ENCODE results near the gene INPP5E. TPM values are rescaled to one million over a fixed set of nuclear protein-coding genes. Genes with fewer than 3 reads are reported as not detected.
A peak's percentile ranks its signal among the peaks of the same experiment; 100 is the strongest.

INPP5E gene, protein sequence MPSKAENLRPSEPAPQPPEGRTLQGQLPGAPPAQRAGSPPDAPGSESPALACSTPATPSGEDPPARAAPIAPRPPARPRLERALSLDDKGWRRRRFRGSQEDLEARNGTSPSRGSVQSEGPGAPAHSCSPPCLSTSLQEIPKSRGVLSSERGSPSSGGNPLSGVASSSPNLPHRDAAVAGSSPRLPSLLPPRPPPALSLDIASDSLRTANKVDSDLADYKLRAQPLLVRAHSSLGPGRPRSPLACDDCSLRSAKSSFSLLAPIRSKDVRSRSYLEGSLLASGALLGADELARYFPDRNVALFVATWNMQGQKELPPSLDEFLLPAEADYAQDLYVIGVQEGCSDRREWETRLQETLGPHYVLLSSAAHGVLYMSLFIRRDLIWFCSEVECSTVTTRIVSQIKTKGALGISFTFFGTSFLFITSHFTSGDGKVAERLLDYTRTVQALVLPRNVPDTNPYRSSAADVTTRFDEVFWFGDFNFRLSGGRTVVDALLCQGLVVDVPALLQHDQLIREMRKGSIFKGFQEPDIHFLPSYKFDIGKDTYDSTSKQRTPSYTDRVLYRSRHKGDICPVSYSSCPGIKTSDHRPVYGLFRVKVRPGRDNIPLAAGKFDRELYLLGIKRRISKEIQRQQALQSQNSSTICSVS
- 16.0 and 16.7 TPM in 2 replicates for total RNA-seq
- long read RNA-seq, partial matches to known transcripts, result 3 of 4 reads
- long read RNA-seq, other reads (novel, unspliced or antisense), result 0 of 4 reads

DNA sequence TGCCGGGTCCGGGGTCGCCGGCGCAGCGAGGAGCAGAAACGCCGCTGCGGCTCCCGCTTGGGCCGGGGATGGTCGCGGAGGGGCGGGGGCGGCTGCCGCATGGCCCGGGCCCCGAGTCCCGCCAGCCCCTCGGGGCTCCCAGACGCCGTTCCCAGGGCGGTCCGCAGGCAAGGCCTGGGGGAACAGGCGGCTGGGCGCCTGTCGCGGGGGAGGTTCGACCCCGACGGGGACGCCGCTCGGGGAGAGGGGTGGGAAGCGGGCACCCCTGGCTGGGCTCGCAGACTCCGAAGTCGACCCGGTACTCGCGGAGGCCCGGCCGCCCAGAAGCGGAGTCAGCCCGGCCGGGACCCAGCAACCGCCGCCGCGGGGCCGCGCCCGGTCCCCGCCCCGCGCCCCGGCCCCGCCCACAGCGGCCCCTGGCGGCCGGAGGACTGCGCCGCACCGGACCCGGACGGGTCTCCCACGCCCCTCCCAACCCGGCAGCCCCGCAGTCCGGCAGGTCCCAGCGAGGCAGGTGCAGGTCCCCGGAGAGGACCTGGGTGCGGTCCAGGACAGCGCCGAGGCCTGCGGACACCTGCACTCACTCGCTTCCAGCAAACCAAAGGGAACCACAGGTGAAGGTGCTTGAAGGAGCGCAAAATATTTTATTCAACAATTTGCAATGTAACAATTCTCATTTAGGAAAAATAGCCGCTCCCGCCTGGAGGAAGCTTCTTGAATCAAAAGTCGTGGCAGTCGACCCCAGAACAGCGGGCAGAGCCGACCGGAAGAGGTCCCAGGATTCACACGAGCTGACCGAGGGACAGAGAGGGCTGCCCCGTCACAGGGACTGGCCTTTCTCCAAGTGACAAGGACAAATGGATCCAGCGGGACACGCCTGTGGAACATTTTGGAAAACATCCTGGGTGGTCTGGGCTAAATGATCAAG is at the start of gene INPP5E:
Gene INPP5E (minus strand): TSS at position 365 of the 928 bp plus-strand sequence. CDS start 426 bp downstream, outside the sequence.
- DNase-seq (ENCODE audit: extremely low spot score, unreplicated experiment), result peak; percentile 96

DNA sequence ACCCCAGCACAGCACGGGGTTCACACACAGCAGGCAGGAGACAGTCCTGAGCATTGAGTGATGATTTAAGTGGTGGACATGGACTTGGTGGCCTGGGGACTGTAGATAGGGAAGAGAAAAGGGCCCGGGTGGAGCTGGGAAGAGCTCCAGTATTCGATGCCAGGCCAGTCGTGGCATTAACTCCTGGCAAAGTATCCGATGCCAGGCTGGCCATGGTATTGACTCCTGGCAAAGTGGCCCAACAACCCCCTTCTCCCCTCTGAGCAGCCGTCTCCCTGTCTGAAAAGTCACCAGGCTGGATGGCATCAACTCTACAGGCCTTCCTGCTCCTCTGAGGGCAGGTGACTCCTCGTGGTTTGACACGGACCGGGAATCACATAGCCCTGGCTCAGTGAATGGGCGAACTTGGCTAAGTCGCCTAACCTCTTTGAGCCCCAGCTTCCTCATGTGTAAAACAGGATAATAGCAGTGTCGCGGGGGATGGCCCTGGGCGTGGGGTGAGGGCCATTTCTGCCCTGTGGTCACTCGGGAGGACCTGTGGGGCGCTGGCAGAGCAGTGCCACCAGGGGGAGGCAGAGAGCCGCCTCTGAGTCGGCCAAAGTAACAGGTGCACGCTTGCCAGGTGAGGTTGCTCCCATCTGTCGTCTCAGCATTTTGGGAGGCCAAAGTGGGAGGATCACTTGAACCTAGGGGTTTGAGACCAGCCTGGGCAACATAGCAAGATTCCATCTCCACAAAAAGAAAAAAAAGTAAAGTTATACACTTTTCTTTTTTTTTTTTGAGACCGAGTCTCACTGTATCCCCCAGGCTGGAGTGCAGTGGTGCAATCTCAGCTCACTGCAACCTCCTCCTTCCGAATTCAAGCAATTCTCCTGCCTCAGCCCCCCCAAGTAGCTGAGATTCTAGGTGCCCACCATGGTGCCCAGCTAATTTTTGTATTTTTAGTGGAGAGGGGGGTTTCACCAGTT is 48.9 kb upstream of the INPP5E start:
- H3K27me3 Mint-ChIP-seq (ENCODE audit: unreplicated experiment), result no peaks in the 10 kb centered on the region
- no peak overlapping the region for H3K4me3 Mint-ChIP-seq (ENCODE audit: unreplicated experiment)
- peaks cover 4% of the 10 kb centered on the region for H3K4me1 Mint-ChIP-seq (ENCODE audit: unreplicated experiment)
- no peak for DNase-seq (ENCODE audit: extremely low spot score, unreplicated experiment)
- no peaks in the 10 kb centered on the region for H3K36me3 Mint-ChIP-seq (ENCODE audit: unreplicated experiment)
- no peak overlapping the region for H3K27ac Mint-ChIP-seq (ENCODE audit: unreplicated experiment)
- no peaks in the 10 kb centered on the region for H3K9me3 Mint-ChIP-seq (ENCODE audit: unreplicated experiment)
- TF ChIP-seq, protein P1, sequence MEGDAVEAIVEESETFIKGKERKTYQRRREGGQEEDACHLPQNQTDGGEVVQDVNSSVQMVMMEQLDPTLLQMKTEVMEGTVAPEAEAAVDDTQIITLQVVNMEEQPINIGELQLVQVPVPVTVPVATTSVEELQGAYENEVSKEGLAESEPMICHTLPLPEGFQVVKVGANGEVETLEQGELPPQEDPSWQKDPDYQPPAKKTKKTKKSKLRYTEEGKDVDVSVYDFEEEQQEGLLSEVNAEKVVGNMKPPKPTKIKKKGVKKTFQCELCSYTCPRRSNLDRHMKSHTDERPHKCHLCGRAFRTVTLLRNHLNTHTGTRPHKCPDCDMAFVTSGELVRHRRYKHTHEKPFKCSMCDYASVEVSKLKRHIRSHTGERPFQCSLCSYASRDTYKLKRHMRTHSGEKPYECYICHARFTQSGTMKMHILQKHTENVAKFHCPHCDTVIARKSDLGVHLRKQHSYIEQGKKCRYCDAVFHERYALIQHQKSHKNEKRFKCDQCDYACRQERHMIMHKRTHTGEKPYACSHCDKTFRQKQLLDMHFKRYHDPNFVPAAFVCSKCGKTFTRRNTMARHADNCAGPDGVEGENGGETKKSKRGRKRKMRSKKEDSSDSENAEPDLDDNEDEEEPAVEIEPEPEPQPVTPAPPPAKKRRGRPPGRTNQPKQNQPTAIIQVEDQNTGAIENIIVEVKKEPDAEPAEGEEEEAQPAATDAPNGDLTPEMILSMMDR (IDR thresholded peaks at IDR 0.05), result peak; percentile 99

More for the DNA sequence above, at the start of gene INPP5E:
- no peaks in the 10 kb centered on the region for H3K27me3 Mint-ChIP-seq (ENCODE audit: unreplicated experiment)
- H3K9me3 Mint-ChIP-seq (ENCODE audit: unreplicated experiment), result no peaks in the 10 kb centered on the region
- H3K27ac Mint-ChIP-seq (ENCODE audit: unreplicated experiment), result peak within 1 kb of the TSS; percentile 44
- TF ChIP-seq, protein P1 (IDR thresholded peaks at IDR 0.05), result peak; percentile 69
- peak within 1 kb of the TSS; percentile 84 for H3K4me3 Mint-ChIP-seq (ENCODE audit: unreplicated experiment)
- H3K4me1 Mint-ChIP-seq (ENCODE audit: unreplicated experiment), result peaks cover 26% of the 10 kb centered on the region
- peaks cover 35% of the 10 kb centered on the region for H3K36me3 Mint-ChIP-seq (ENCODE audit: unreplicated experiment)

DNA sequence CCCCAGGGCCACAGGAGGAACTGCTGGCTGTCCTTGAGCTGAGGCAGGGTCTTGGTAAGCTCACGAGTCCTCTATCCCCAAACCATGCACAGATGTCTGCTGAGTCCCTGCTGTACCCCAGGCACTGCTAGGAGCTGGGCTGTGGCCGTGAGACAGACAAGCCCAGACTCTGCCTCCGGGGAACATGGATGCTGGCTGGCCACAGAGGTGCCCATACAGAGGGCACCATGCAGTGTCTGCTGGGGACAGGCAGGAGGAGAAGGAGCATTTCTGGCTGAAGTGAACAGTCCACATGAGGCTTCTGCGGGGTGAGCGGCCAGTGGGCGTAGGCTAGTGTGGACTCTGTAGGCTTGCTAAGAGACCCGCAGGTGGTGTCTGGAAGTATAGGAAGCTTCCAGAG is 48.0 kb upstream of the INPP5E start:
- Mint-ChIP-seq H3K4me1 (ENCODE audit: unreplicated experiment) (peaks cover 4% of the 10 kb centered on the region), H3K27me3 (ENCODE audit: unreplicated experiment) (no peaks in the 10 kb centered on the region), H3K9me3 (ENCODE audit: unreplicated experiment) (no peaks in the 10 kb centered on the region), H3K27ac (ENCODE audit: unreplicated experiment) (no peak overlapping the region), H3K4me3 (ENCODE audit: unreplicated experiment) (no peak overlapping the region), H3K36me3 (ENCODE audit: unreplicated experiment) (no peaks in the 10 kb centered on the region)
- no peak for DNase-seq (ENCODE audit: extremely low spot score, unreplicated experiment)
- TF ChIP-seq, protein P1 (IDR thresholded peaks at IDR 0.05), result no peak

DNA sequence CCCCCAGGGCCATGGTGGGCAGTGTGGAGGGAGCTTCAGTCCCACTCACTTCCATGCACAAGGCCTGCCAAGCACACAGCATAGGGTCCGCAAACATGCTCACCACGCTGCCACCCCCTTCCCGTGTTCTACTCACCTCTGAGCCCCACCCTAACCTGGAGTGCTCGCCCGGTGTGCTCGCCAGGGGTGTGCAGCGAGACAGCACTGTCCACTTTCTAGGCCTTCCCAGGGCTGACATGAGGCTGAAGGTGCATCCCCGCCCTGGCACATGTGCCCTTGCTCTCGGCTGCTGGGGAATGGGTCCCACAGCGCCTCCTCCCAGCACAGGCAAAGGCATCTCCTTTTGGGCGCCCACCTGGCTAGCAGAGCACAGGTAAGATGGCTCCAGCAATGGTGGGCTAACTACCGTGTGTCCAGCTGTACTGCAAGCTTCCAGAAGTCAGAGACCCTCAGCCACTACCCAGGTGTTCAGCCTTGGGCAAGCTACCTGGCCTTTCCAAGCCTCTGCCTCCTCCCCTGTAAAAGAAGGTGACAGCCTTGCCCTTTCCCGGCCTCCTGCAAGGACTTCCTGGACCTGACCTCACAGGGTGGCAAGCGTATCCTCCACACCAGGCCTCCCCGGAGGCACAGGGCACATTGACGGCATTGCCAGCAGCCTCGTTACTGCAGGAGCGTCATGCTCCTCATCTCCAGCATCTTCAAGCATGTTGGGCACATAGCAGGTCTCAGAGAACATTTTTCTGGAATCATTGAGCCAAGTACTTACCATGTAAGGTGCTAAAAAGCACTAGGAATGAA is 47.4 kb upstream of the INPP5E start:
- TF ChIP-seq, protein P1 (IDR thresholded peaks at IDR 0.05), result no peak
- peaks cover 6% of the 10 kb centered on the region for H3K4me1 Mint-ChIP-seq (ENCODE audit: unreplicated experiment)
- no peaks in the 10 kb centered on the region for H3K27me3 Mint-ChIP-seq (ENCODE audit: unreplicated experiment)
- no peak overlapping the region for H3K4me3 Mint-ChIP-seq (ENCODE audit: unreplicated experiment)
- no peak overlapping the region for H3K27ac Mint-ChIP-seq (ENCODE audit: unreplicated experiment)
- DNase-seq (ENCODE audit: extremely low spot score, unreplicated experiment), result no peak
- no peaks in the 10 kb centered on the region for H3K36me3 Mint-ChIP-seq (ENCODE audit: unreplicated experiment)
- H3K9me3 Mint-ChIP-seq (ENCODE audit: unreplicated experiment), result no peaks in the 10 kb centered on the region
